Fibroblast of pulmonary artery (primary cell): Measurements from ENCODE around the gene RALGAPA2.

Experiments used
- DNase-seq: peaks from one replicate; pipeline ENCODE4 v3.0.0-alpha.2; 2010; ENCODE audit warnings: low read depth
- H3K4me3 ChIP-seq: replicated peaks from 2 replicates; pipeline ENCODE4 v1.5.1; 2011; ENCODE audit warnings: low read depth, mild to moderate bottlenecking, control low read depth, low read length, moderate library complexity
- TF ChIP-seq, protein P1 (sequence below): IDR thresholded peaks from 2 replicates; pipeline ENCODE4 v1.5.1; 2011; ENCODE audit warnings: mild to moderate bottlenecking, control low read depth, low read length, inconsistent platforms; ENCODE audit errors: missing control alignments

The RALGAPA2 gene

GRCh38 chr20:20628314-20628713 lies 84.1 kb downstream of the RALGAPA2 start:
- TF ChIP-seq, protein P1, sequence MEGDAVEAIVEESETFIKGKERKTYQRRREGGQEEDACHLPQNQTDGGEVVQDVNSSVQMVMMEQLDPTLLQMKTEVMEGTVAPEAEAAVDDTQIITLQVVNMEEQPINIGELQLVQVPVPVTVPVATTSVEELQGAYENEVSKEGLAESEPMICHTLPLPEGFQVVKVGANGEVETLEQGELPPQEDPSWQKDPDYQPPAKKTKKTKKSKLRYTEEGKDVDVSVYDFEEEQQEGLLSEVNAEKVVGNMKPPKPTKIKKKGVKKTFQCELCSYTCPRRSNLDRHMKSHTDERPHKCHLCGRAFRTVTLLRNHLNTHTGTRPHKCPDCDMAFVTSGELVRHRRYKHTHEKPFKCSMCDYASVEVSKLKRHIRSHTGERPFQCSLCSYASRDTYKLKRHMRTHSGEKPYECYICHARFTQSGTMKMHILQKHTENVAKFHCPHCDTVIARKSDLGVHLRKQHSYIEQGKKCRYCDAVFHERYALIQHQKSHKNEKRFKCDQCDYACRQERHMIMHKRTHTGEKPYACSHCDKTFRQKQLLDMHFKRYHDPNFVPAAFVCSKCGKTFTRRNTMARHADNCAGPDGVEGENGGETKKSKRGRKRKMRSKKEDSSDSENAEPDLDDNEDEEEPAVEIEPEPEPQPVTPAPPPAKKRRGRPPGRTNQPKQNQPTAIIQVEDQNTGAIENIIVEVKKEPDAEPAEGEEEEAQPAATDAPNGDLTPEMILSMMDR: no peak

GRCh38 chr20:20627471-20627870 lies 85.0 kb downstream of the RALGAPA2 start:
- no peak for DNase-seq
- TF ChIP-seq, protein P1: no peak
- no peak overlapping the region for H3K4me3 ChIP-seq

More at GRCh38 chr20:20628314-20628713, 84.1 kb downstream of the RALGAPA2 start:
- no peak for DNase-seq
- no peak overlapping the region for H3K4me3 ChIP-seq

GRCh38 chr20:20624914-20625313 lies 87.5 kb downstream of the RALGAPA2 start:
- no peak for DNase-seq
- no peak overlapping the region for H3K4me3 ChIP-seq
- TF ChIP-seq, protein P1: no peak

GRCh38 chr20:20621195-20621594 lies 91.2 kb downstream of the RALGAPA2 start:
- no peak for DNase-seq
- no peak overlapping the region for H3K4me3 ChIP-seq
- TF ChIP-seq, protein P1: no peak

GRCh38 chr20:20614391-20614790 lies 98.1 kb downstream of the RALGAPA2 start:
- TF ChIP-seq, protein P1: no peak
- no peak for DNase-seq
- H3K4me3 ChIP-seq: no peak overlapping the region

DNA sequence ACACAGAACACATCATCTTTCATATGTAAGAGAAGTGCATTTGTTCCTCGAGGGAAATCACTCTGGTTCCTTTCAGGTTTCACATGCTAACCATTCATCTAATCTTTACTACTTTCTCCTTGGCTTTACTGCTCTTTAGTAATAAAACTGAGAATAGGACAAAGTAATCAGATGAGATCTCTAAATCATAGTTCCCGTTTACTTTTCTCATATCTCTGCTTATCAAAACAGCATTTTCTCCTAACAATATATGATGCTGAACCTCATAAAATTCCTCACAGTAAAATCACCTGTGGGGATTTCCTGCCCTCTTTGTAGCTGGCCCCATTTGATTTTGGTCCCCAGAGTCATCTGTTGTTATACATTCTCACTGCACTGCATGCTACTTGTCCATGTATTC lies 100.2 kb downstream of the RALGAPA2 start:
- TF ChIP-seq, protein P1: no peak
- no peak for DNase-seq
- H3K4me3 ChIP-seq: no peak overlapping the region

GRCh38 chr20:20611167-20611566 lies 101.3 kb downstream of the RALGAPA2 start:
- H3K4me3 ChIP-seq: no peak overlapping the region
- TF ChIP-seq, protein P1: no peak
- DNase-seq: no peak
